Gastroesophageal sphincter (tissue), 3 donors: ENCODE data around the gene FMNL3.

ENCODE experiments used
- CTCF ChIP-seq, 4 experiments: fragments of 200-600 bp in 2 of 4; fragments of 450-650 bp in 2 of 4; sonication (generic) in 1 of 4; IDR thresholded peaks; one replicate each; pipeline ENCODE4 v1.5.1; 2017 to 2019; ENCODE audit warnings: antibody characterized with exemption in 4 of 4, mild to moderate bottlenecking in 2 of 4, moderate library complexity in 2 of 4
- EP300 ChIP-seq: sonication (generic); formaldehyde crosslinking; IDR thresholded peaks from one replicate; pipeline ENCODE4 v1.6.1; 2017; ENCODE audit warnings: antibody characterized with exemption, mild to moderate bottlenecking
- POLR2A ChIP-seq, 2 donors: fragments of 450-650 bp; IDR thresholded peaks; one replicate each; pipeline ENCODE4 v1.6.1; 2017; ENCODE audit warnings: antibody characterized with exemption in 2 of 2, mild to moderate bottlenecking in 2 of 2, moderate library complexity in 1 of 2
- POLR2AphosphoS5 ChIP-seq: sonication (generic); formaldehyde crosslinking; IDR thresholded peaks from one replicate; pipeline ENCODE4 v1.6.1; 2017; ENCODE audit warnings: antibody characterized with exemption

DNA sequence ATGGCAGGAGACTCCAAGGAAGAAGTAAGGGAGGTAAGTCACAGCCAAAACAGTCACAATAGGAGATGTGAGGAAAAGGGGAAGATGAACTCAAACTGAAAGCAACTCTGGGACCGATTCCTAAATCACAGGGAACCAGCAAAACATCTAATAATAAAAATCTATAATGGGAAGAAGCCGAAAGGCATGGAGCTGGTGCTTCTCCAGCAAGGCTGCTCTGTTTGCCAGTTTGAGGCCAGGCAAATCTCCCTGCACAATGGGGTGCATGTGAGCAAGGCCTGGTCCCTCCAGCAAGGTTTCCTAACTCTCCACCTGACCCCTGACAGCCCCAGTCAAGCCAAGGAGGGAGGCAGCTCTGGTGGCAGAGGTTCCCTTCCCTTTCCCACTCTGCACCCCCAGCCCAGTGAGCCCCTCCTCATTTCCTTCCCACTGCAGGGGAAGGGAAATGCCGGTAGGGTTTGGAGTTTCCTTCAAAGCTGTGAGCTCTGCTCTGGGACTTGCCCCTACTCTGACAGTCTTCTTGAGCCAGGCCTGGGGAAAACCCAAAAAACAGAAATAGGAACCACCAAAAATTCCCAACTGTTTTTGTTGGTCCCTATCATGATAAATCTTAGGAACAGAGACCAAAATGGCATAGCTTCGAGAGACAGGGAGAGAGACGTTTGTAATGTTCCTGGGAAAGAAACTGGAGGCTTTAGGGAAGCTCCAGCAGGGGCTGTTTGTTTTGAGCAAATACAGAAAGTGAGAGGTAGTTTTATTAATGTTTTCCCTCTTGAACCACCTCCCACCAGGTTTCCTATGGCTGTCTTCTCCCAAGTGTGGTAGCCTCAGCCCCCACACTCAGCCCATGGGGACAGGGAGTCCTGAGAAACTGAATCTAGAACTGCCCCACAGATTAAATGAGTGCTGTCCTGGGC is 34.6 kb downstream of the FMNL3 start:
- no peak for TF ChIP-seq CTCF (IDR thresholded peaks at IDR 0.05)
- TF ChIP-seq POLR2AphosphoS5 = no peak
- TF ChIP-seq EP300 = no peak
- TF ChIP-seq POLR2A (IDR thresholded peaks at IDR 0.05) = no peak
